GM12872 (cell line): Measurements from ENCODE around the gene PGGHG.
"Not testable (repeated sequence)": the region's sequence is repeated elsewhere in the genome, so short reads cannot be mapped to it uniquely, and the experiment has no call there.

Experiments used
- TF ChIP-seq, protein P1 (sequence below): IDR thresholded peaks from 3 replicates; pipeline ENCODE4 v1.5.1; 2011; ENCODE audit warnings: low read depth, mild to moderate bottlenecking, low read length, moderate library complexity; ENCODE audit not compliant: insufficient read depth

The PGGHG gene

GRCh38 chr11:306645-307371 lies 17.9 kb downstream of the PGGHG start:
- TF ChIP-seq, protein P1, sequence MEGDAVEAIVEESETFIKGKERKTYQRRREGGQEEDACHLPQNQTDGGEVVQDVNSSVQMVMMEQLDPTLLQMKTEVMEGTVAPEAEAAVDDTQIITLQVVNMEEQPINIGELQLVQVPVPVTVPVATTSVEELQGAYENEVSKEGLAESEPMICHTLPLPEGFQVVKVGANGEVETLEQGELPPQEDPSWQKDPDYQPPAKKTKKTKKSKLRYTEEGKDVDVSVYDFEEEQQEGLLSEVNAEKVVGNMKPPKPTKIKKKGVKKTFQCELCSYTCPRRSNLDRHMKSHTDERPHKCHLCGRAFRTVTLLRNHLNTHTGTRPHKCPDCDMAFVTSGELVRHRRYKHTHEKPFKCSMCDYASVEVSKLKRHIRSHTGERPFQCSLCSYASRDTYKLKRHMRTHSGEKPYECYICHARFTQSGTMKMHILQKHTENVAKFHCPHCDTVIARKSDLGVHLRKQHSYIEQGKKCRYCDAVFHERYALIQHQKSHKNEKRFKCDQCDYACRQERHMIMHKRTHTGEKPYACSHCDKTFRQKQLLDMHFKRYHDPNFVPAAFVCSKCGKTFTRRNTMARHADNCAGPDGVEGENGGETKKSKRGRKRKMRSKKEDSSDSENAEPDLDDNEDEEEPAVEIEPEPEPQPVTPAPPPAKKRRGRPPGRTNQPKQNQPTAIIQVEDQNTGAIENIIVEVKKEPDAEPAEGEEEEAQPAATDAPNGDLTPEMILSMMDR, result no peak

- TF ChIP-seq, protein P1, result not testable (repeated sequence)
Measured at GRCh38 chr11:307766-308708, 19.1 kb downstream of the PGGHG start, which contains the start of gene IFITM2. TSS of gene IFITM2 (plus strand) at chr11:307816. CDS start at chr11:308193, 377 bp downstream.

- TF ChIP-seq, protein P1, result no peak
Measured at GRCh38 chr11:312092-312816, 23.3 kb downstream of the PGGHG start.

GRCh38 chr11:313304-313786 lies 24.4 kb downstream of the PGGHG start:
- TF ChIP-seq, protein P1, result no peak

GRCh38 chr11:313787-314553 lies 25.0 kb downstream of the PGGHG start, which contains the start of gene IFITM1:
TSS of gene IFITM1 (plus strand) at chr11:314040. CDS start at chr11:314171, 131 bp downstream.
- TF ChIP-seq, protein P1, result 0 out of 3 replicates have a peak, but pooled peaks have one; percentile 9

DNA sequence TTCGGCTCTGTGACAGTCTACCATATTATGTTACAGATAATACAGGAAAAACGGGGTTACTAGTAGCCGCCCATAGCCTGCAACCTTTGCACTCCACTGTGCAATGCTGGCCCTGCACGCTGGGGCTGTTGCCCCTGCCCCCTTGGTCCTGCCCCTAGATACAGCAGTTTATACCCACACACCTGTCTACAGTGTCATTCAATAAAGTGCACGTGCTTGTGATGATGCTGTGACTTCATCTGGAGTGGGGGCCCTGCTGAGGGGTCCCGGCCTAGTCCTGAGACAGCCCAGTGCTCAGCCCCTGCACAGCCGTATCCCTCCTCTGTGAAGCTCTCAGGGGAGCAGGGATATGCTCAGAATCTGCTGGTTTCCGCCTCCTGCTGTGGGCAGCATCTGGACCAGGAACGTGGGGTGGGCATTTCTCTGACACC lies 26.1 kb downstream of the PGGHG start:
- TF ChIP-seq, protein P1, result no peak
